Measurements from ENCODE around the gene C1orf50.

The C1orf50 gene

DNA sequence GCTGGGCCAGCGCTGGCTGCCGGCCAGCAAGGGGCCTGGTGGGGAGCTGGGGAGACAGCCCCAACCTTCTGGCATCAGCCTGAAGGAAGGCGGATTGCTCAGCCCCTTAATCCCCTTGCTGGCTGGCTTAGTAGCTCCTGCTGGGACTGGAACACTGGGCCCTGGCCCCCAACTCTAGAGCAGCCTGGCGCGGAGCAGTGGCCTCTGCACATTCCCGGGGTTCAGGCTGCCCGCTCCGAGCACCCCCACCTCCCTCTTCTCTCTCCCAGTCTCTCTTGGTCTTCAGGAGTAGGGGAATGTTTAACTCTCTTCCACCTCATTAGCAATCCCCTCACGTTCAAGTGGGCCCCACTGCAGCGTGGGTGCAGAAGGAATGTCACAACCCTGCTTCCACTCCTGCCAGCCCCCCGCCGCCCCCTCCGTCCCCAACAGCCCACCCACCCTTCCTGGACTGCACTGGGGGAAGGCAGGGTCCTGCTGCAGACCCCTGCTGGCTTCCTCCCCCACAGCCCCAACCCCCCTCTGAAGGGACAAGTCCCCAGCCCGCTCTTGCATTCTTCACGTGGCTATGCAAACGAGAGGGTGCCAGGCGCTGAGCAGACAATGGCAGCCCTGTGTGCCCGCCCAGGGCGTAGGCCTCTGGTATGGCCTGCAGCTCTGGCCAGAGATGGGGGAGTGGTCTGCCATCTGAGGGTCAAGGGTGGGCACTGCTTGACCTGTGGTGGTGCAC is 26.0 kb upstream of the C1orf50 start:
- no peak overlapping the region for H3K27ac ChIP-seq (ENCODE audit: extremely low read depth, low read depth, low read length)
- POLR2A ChIA-PET = interaction anchor here (2.2 kb wide), 1 partner anchor 58 kb away, joined by 9 read pairs; the partner anchor contains the start of gene YBX1

DNA sequence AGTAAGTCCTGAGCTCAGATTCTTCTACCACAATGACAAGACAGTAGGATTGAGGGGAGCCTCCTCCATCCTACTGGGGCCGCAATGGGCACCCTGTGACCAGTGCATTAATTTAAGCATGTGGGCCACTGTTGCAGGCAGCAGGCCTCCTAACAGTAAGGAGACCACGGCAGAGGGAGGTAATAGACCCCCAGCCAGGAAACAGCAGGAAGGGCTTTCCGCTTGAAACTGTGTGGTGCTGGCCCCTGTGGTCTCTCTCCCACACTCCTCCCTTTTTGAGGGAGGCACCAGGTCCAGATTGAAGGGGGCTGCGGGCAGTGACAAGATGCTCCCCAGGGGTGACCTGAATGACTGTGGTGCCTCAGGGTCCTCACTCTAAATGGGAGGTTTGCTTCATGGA is 25.3 kb upstream of the C1orf50 start:
- no peak overlapping the region for H3K27ac ChIP-seq (ENCODE audit: extremely low read depth, low read depth, low read length)
- H3K9me3 ChIP-seq (ENCODE audit: control insufficient read depth, insufficient read depth, low read depth, low read length) = no peaks in the 10 kb centered on the region
- POLR2A ChIA-PET = interaction anchor here (2.2 kb wide), 1 partner anchor 59 kb away, joined by 9 read pairs; the partner anchor contains the start of gene YBX1
- TF ChIP-seq ZIC2 (tag by site-specific recombination; IDR thresholded peaks at IDR 0.05) (peak; percentile 82), BCL11A (tag by site-specific recombination; IDR thresholded peaks at IDR 0.05; ENCODE audit: low read depth) (no peak), ZBTB17 (tag by site-specific recombination; IDR thresholded peaks at IDR 0.05) (no peak)
- H3K4me3 ChIP-seq (ENCODE audit: low read depth, low read length) = no peak overlapping the region
- CTCF ChIA-PET = no interaction called here
- H3K4me1 ChIP-seq (ENCODE audit: control insufficient read depth, insufficient read depth, low read length) = no peaks in the 10 kb centered on the region
- peaks cover 0 to 14% of the 10 kb centered on the region in 2 experiments; a peak in 2 of 3 replicates for H3K36me3 ChIP-seq (ENCODE audit: control insufficient read depth in 2 of 2, insufficient read depth in 1 of 2, low read length in 2 of 2)

More for the DNA sequence above, 26.0 kb upstream of the C1orf50 start:
- CTCF ChIA-PET = interaction anchor here (0.6 kb wide), 2 partner anchors 162 to 1234 kb away, joined by 4 to 6 read pairs; no protein-coding TSS in a partner anchor
- H3K4me3 ChIP-seq (ENCODE audit: low read depth, low read length) = no peak overlapping the region
- peaks cover 0 to 7% of the 10 kb centered on the region in 2 experiments; a peak in 2 of 3 replicates for H3K36me3 ChIP-seq (ENCODE audit: control insufficient read depth in 2 of 2, insufficient read depth in 1 of 2, low read length in 2 of 2)
- TF ChIP-seq MEIS1 (CRISPR knock-in tag; IDR thresholded peaks at IDR 0.05; ENCODE audit: borderline replicate concordance) = no peak
- TF ChIP-seq ZNF626 (tag by site-specific recombination; IDR thresholded peaks at IDR 0.05) = no peak
- TF ChIP-seq ZFHX2 (tag by site-specific recombination; conservative IDR thresholded peaks at IDR 0.05) = 0 out of 2 replicates have a peak, but pooled peaks have one; percentile 17
- TF ChIP-seq, protein P1, sequence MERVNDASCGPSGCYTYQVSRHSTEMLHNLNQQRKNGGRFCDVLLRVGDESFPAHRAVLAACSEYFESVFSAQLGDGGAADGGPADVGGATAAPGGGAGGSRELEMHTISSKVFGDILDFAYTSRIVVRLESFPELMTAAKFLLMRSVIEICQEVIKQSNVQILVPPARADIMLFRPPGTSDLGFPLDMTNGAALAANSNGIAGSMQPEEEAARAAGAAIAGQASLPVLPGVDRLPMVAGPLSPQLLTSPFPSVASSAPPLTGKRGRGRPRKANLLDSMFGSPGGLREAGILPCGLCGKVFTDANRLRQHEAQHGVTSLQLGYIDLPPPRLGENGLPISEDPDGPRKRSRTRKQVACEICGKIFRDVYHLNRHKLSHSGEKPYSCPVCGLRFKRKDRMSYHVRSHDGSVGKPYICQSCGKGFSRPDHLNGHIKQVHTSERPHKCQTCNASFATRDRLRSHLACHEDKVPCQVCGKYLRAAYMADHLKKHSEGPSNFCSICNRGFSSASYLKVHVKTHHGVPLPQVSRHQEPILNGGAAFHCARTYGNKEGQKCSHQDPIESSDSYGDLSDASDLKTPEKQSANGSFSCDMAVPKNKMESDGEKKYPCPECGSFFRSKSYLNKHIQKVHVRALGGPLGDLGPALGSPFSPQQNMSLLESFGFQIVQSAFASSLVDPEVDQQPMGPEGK (tag by site-specific recombination; IDR thresholded peaks at IDR 0.05) = no peak
- H3K9me3 ChIP-seq (ENCODE audit: control insufficient read depth, insufficient read depth, low read depth, low read length) = no peaks in the 10 kb centered on the region
- no peaks in the 10 kb centered on the region for H3K4me1 ChIP-seq (ENCODE audit: control insufficient read depth, insufficient read depth, low read length)

DNA sequence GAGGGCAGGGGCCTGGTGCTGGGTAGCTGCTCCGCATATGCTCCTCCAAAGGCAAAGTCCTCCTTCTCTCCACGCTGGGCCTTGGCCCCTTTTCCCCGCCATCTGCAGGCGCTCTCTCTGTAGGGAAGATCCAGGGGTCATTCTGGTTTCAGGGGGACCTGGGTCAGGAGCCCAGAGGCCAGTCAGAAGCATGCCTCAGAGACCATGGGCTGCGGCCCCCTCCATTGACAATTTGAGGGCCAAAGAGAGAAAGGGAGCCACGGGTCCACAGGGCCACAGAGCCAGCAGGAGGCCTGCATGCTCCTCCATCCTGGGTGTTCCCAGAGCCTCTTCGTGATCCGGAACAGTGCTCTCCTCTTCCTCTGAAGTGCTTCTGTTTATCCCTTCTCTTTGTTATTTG is 24.9 kb upstream of the C1orf50 start:
- H3K4me3 ChIP-seq (ENCODE audit: low read depth, low read length) = no peak overlapping the region
- POLR2A ChIA-PET = interaction anchor here (1.6 kb wide), 1 partner anchor 60 kb away, joined by 8 read pairs; the partner anchor contains the start of gene YBX1
- TF ChIP-seq, protein P2, sequence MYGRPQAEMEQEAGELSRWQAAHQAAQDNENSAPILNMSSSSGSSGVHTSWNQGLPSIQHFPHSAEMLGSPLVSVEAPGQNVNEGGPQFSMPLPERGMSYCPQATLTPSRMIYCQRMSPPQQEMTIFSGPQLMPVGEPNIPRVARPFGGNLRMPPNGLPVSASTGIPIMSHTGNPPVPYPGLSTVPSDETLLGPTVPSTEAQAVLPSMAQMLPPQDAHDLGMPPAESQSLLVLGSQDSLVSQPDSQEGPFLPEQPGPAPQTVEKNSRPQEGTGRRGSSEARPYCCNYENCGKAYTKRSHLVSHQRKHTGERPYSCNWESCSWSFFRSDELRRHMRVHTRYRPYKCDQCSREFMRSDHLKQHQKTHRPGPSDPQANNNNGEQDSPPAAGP (tag by site-specific recombination; IDR thresholded peaks at IDR 0.05) = no peak
- TF ChIP-seq ZNF600 (tag by site-specific recombination; IDR thresholded peaks at IDR 0.05) = 0 out of 2 replicates have a peak, but pooled peaks have one; percentile 25
- CTCF ChIA-PET = no interaction called here
- H3K9me3 ChIP-seq (ENCODE audit: control insufficient read depth, insufficient read depth, low read depth, low read length) = no peaks in the 10 kb centered on the region
- no peak overlapping the region for H3K27ac ChIP-seq (ENCODE audit: extremely low read depth, low read depth, low read length)
- H3K36me3 ChIP-seq (ENCODE audit: control insufficient read depth in 2 of 2, insufficient read depth in 1 of 2, low read length in 2 of 2) = peaks cover 0 to 18% of the 10 kb centered on the region in 2 experiments; a peak in 2 of 3 replicates
- no peaks in the 10 kb centered on the region for H3K4me1 ChIP-seq (ENCODE audit: control insufficient read depth, insufficient read depth, low read length)

DNA sequence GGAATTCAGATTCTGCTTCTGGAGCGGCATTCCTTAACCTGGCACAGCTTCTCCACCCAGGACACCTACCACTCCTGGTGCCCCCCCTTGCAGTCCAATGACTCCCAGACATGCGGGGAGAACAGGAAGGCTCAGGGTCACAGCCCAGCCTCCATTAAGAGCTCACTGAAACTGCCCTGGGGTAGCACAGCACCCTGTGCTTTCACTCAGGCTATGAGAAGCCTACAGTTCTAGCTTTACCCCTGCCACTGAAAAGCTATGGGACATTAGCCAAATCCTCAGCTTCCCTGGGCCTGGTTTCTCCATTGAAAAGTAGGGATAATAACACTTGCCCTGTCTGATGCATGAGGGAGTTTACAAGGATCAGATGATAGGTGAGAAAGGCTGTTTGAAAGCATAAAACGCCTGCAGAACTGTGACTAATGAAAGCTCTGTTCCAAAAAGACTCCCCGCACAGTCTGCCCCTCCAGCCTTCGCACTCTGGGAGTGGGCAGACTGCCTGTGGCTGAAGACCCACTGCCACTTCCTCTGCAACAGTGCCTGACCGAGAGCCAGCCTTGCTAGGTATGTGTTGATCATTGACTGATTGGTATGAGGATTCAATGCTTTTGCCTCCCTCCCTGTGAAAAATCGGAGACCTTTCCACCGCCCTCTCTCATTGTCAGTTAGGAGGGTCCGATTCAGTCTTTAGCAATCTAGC is 24.3 kb upstream of the C1orf50 start:
- no peak overlapping the region for H3K27ac ChIP-seq (ENCODE audit: extremely low read depth, low read depth, low read length)
- TF ChIP-seq, protein P3, sequence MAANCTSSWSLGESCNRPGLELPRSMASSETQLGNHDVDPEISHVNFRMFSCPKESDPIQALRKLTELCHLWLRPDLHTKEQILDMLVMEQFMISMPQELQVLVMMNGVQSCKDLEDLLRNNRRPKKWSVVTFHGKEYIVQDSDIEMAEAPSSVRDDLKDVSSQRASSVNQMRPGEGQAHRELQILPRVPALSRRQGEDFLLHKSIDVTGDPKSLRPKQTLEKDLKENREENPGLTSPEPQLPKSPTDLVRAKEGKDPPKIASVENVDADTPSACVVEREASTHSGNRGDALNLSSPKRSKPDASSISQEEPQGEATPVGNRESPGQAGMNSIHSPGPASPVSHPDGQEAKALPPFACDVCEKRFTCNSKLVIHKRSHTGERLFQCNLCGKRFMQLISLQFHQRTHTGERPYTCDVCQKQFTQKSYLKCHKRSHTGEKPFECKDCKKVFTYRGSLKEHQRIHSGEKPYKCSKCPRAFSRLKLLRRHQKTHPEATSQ (tag by site-specific recombination; IDR thresholded peaks at IDR 0.05) = no peak
- TF ChIP-seq ZFHX2 (tag by site-specific recombination; conservative IDR thresholded peaks at IDR 0.05) = 0 out of 2 replicates have a peak, but pooled peaks have one; percentile 31
- TF ChIP-seq ZNF155 (tag by site-specific recombination; IDR thresholded peaks at IDR 0.05) = no peak
- no peak for TF ChIP-seq ZNF140 (tag by site-specific recombination; IDR thresholded peaks at IDR 0.05)
- peaks cover 0 to 25% of the 10 kb centered on the region in 2 experiments; a peak in 2 of 3 replicates for H3K36me3 ChIP-seq (ENCODE audit: control insufficient read depth in 2 of 2, insufficient read depth in 1 of 2, low read length in 2 of 2)
- H3K9me3 ChIP-seq (ENCODE audit: control insufficient read depth, insufficient read depth, low read depth, low read length) = no peaks in the 10 kb centered on the region
- H3K4me3 ChIP-seq (ENCODE audit: low read depth, low read length) = no peak overlapping the region
- POLR2A ChIA-PET = interaction anchor here (0.6 to 1.6 kb wide), 2 partner anchors 11 to 60 kb away, joined by 4 to 8 read pairs; partner anchors contain the start of gene YBX1
- H3K4me1 ChIP-seq (ENCODE audit: control insufficient read depth, insufficient read depth, low read length) = no peaks in the 10 kb centered on the region
- CTCF ChIA-PET = interaction anchor here (1.9 kb wide), 1 partner anchor 164 kb away, joined by 7 read pairs; no protein-coding TSS in a partner anchor
